WERI-Rb-1 (cell line): ENCODE results near the gene SAP30BP.

ENCODE experiments used
- DNase-seq: peaks from one replicate; pipeline ENCODE4 v3.0.0-alpha.2; 2020
- H3K27ac ChIP-seq: fragments of 250-450 bp; sonication (Bioruptor Pico); 2 replicates; pipeline ENCODE4 v1.5.1; 2020; ENCODE audit warnings: mild to moderate bottlenecking, moderate library complexity
- H3K27me3 ChIP-seq: fragments of 250-450 bp; sonication (Bioruptor Pico); 2 replicates; pipeline ENCODE4 v1.5.1; 2021; ENCODE audit warnings: mild to moderate bottlenecking, low read depth, moderate library complexity; ENCODE audit not compliant: insufficient read depth, severe bottlenecking
- H3K36me3 ChIP-seq: fragments of 250-450 bp; sonication (Bioruptor Pico); 2 replicates; pipeline ENCODE4 v1.5.1; 2020; ENCODE audit warnings: mild to moderate bottlenecking, moderate library complexity
- H3K4me3 ChIP-seq: 2 replicates; pipeline ENCODE4 v1.5.1; 2011; ENCODE audit warnings: low read depth, mild to moderate bottlenecking, control low read depth, low read length
- H3K9me3 ChIP-seq: fragments of 250-450 bp; sonication (Bioruptor Pico); 2 replicates; pipeline ENCODE4 v1.5.1; 2021; ENCODE audit warnings: mild to moderate bottlenecking, moderate library complexity; ENCODE audit not compliant: severe bottlenecking
- CTCF ChIP-seq: IDR thresholded peaks from 2 replicates; pipeline ENCODE4 v1.5.1; 2011; ENCODE audit warnings: low read depth, mild to moderate bottlenecking, control low read depth, inconsistent platforms, low read length

The SAP30BP gene

DNA sequence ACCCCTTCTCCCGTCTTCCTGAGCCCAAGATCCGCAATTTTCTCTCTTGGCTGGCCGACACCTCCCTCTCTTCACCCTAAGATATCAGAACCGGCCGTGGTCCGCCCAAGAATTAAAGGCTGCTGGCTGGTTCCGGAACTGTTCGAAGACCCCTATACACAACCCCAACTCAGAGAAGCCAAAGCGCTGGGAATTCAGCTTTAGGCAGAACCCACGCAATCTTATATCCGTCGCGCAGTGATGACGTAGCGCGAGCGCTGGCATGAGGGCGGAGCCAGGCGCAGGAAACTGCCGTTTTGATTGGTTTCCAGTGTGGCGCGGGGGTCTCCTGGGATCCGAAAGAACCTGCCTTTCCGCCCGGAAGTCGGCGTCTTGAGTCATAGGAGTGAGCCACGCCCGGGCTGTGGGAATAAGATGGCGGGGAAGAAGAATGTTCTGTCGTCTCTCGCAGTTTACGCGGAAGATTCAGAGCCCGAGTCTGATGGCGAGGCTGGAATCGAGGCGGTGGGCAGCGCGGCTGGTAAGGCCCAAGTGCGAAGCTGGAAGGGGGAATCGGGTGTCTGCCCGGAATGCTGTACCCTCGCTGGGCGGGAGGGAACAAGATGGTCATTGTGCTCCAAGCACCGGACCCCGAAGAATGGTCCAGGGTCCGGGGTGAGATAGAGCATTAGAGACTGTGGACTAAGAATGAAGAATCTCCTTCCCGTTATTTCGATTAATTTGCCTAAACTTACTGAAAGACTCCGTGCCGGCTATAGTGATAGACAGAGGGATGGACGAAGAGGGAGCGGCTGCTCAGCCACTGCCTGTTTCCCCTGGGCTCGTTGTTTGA, at the start of gene SAP30BP, which contains the start of gene RECQL5:
Gene SAP30BP (plus strand): TSS at position 380 of the 832 bp plus-strand sequence. CDS start 35 bp downstream, at position 415.
Gene RECQL5 (minus strand): TSS at position 196 of the 832 bp plus-strand sequence. CDS start 597 bp downstream, outside the sequence.
- Histone ChIP-seq H3K27me3 (no peaks in the 10 kb centered on the region), H3K9me3 (no peaks in the 10 kb centered on the region), H3K27ac (peak within 1 kb of the TSS; percentile 71), H3K4me3 (peak within 1 kb of the TSS; percentile 94), H3K36me3 (peaks cover 62% of the 10 kb centered on the region)
- TF ChIP-seq CTCF, result no peak
- DNase-seq, result peak; percentile 99

DNA sequence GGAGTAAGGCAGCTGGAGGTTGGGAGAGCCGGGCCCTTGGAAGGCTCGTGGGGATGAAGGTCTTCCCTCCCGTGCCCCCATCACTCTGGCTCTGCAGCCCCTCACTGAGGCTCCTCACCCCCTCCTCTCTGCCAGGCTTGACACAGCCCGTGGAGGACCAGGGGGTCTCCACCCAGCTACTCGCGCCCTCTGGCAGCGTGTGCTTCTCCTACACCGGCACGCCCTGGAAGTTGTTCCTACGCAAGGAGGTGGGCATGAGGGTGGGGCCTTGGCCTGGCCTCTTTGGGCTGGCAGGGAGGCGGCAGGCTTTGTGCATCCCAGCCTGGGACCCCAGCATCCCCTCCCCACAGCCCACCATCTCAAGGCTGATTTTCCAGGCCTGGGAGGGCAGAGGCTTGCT, 49.5 kb upstream of the SAP30BP start:
- no peaks in the 10 kb centered on the region for H3K27me3 ChIP-seq
- H3K9me3 ChIP-seq, result no peaks in the 10 kb centered on the region
- no peak overlapping the region for H3K27ac ChIP-seq
- H3K36me3 ChIP-seq, result no peaks in the 10 kb centered on the region
- no peak for DNase-seq
- H3K4me3 ChIP-seq, result no peak overlapping the region
- TF ChIP-seq CTCF, result no peak

DNA sequence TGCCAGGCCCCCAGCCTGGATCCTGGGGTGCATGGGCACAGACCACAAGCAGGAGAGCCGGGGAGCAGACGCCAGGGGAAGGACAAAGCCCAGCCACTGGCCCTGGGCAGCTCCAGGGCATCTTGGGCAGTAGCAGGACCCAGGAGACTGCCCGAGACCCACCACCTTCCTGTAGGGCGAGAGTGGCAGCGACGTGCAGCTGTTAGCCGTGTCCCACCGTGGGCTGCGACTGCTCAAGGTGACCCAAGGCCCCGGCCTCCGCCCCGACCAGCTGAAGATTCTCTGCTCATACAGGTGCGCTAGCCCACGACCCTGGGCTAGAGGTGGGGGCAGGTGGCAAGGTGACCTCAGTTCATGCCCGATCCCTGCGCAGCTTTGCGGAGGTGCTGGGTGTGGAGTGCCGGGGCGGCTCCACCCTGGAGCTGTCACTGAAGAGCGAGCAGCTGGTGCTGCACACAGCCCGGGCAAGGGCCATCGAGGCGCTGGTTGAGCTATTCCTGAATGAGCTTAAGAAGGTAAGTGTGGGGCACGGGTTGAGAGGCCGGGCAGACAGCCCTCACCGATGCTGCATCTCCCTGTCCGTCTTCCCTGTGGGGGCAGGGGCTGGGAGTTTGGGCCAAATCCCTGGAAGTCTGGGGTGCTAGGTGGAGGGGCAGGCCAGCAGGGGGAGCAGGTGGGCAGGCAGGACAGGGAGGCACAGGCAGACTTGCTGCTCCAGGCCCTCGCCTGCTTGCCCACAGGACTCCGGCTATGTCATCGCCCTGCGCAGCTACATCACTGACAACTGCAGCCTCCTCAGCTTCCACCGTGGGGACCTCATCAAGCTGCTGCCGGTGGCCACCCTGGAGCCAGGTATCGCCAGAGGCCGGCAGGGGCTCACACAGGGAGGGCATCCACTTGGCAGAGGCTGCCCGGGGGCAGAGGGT, 47.4 kb upstream of the SAP30BP start:
- H3K27ac ChIP-seq, result no peak overlapping the region
- no peaks in the 10 kb centered on the region for H3K36me3 ChIP-seq
- peak; percentile 96 for TF ChIP-seq CTCF
- H3K27me3 ChIP-seq, result no peaks in the 10 kb centered on the region
- H3K4me3 ChIP-seq, result no peak overlapping the region
- no peaks in the 10 kb centered on the region for H3K9me3 ChIP-seq
- peak; percentile 91 for DNase-seq

DNA sequence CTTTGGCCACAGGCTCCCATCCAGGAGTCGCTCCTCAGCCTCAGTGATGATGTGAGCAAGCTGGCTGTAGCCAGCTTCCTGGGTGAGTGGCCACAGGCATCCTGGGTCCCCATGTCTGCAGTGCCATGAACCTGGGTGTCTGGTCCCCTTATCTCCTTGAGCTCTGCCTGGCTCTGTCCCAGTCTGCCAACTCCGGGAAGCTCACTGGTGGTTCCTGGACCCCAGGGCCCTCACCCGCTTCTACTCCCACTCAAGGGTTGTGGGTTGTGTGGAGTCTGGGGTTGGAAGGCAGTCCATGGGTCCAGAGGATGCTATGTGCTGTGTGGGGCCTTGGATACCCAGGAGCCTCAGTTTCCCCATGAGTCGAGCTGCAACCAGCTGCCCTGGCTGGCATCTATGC, 45.6 kb upstream of the SAP30BP start:
- Histone ChIP-seq H3K27me3 (no peaks in the 10 kb centered on the region), H3K36me3 (peaks cover 6% of the 10 kb centered on the region), H3K4me3 (no peak overlapping the region), H3K9me3 (no peaks in the 10 kb centered on the region), H3K27ac (no peak overlapping the region)
- TF ChIP-seq CTCF, result no peak
- no peak for DNase-seq

DNA sequence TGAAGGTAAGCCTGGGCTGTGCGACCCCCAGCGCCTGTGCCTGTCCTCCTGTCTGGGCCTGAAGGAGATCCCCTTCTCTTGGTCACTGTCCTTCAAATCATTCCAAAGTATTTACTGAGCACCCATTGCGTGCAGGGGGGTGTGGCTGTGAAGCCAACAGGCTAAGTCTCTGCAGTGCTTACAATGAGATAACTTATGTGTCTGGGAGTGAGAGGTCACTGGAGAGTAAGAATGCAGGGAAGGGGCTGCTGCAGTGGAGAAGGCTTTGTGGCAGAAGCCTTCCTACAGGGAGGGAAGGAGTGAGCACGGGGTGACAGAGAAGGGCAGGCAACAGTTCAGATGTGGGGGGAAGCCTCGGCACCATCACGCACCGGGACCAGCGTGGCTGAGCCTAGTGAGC, 45.1 kb upstream of the SAP30BP start:
- no peaks in the 10 kb centered on the region for H3K27me3 ChIP-seq
- no peak overlapping the region for H3K4me3 ChIP-seq

More for the DNA sequence above, 45.1 kb upstream of the SAP30BP start:
- H3K9me3 ChIP-seq, result no peaks in the 10 kb centered on the region
- DNase-seq, result peak; percentile 21
- TF ChIP-seq CTCF, result no peak
- H3K36me3 ChIP-seq, result peaks cover 12% of the 10 kb centered on the region
- no peak overlapping the region for H3K27ac ChIP-seq
